Measurements from ENCODE around the gene PNRC1.

DNA sequence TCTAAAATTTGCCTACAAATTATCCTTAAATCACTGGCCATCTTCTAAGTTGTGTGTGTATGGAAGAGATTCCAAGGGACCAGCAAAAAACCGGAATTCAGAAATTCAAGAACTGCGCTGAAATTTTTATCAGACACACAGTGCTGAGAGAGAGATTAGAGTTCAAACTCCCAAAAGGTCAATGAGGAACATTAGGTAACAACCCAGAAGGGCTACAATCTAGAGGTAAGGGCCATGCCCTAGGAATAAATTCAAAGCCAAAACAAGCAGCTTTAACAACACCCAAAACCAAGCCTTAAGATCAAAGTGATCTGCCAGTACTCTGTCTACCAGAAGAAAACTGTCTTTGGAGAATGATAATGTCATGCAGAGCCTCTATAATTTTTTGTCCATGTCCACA, 19.6 kb downstream of the PNRC1 start:
- TF ChIP-seq REST (IDR thresholded peaks at IDR 0.05; ENCODE audit: unreplicated experiment) (no peak), CTCF (conservative IDR thresholded peaks at IDR 0.05; ENCODE audit: low read depth in 2 of 2) (no peak), ETS1 (IDR thresholded peaks at IDR 0.05) (no peak), POLR2AphosphoS5 (IDR thresholded peaks at IDR 0.05; ENCODE audit: low read depth) (no peak), JUNB (IDR thresholded peaks at IDR 0.05; ENCODE audit: unreplicated experiment) (no peak)

Measured in GM23338 (cell line).